H9 (cell line): Measurements from ENCODE around the gene CLDN22. TPM values are rescaled to one million over a fixed set of nuclear protein-coding genes. Genes with fewer than 3 reads are reported as not detected.
A peak's percentile ranks its signal among the peaks of the same experiment; 100 is the strongest.

ENCODE experiments used
- DNase-seq: peaks from one replicate; pipeline ENCODE4 v3.0.0-alpha.2; 2017
- H2AFZ ChIP-seq: one replicate; pipeline ENCODE4 v1.6.1; 2013; ENCODE audit warnings: mild to moderate bottlenecking, low read length, control low read depth, moderate library complexity
- H2AK5ac ChIP-seq: 2 replicates; pipeline ENCODE4 v1.6.1; 2013; ENCODE audit warnings: low read length, control low read depth, mixed read lengths; ENCODE audit not compliant: insufficient read length
- H2BK120ac ChIP-seq: one replicate; pipeline ENCODE4 v1.6.1; 2013; ENCODE audit warnings: low read depth, mild to moderate bottlenecking, low read length, control low read depth, inconsistent platforms; ENCODE audit not compliant: poor library complexity, severe bottlenecking
- H2BK12ac ChIP-seq: 2 replicates; pipeline ENCODE4 v1.6.1; 2013; ENCODE audit warnings: low read length, control low read depth, mixed read lengths, low read depth; ENCODE audit not compliant: insufficient read length
- H2BK15ac ChIP-seq: 2 replicates; pipeline ENCODE4 v1.6.1; 2013; ENCODE audit warnings: low read depth, low read length, control low read depth
- H2BK20ac ChIP-seq: one replicate; pipeline ENCODE4 v1.6.1; 2013; ENCODE audit warnings: low read depth, mild to moderate bottlenecking, low read length, control low read depth, inconsistent platforms; ENCODE audit not compliant: poor library complexity, severe bottlenecking
- H2BK5ac ChIP-seq: 2 replicates; pipeline ENCODE4 v1.6.1; 2013; ENCODE audit warnings: low read length, control low read depth, mixed read lengths; ENCODE audit not compliant: insufficient read length
- H3K14ac ChIP-seq: 2 replicates; pipeline ENCODE4 v1.6.1; 2013; ENCODE audit warnings: low read length, control low read depth; ENCODE audit not compliant: insufficient read depth
- H3K18ac ChIP-seq: 2 replicates; pipeline ENCODE4 v1.6.1; 2013; ENCODE audit warnings: low read depth, mild to moderate bottlenecking, mixed read lengths, low read length, control low read depth; ENCODE audit not compliant: insufficient read length
- H3K23ac ChIP-seq: 2 replicates; pipeline ENCODE4 v1.6.1; 2013; ENCODE audit warnings: low read length, control low read depth, mixed read lengths, low read depth; ENCODE audit not compliant: insufficient read length
- H3K23me2 ChIP-seq: 2 replicates; pipeline ENCODE4 v1.6.1; 2013; ENCODE audit warnings: low read depth, mild to moderate bottlenecking, mixed read lengths, low read length, control low read depth; ENCODE audit not compliant: insufficient read length, poor library complexity, severe bottlenecking
- H3K27ac ChIP-seq: 2 replicates; pipeline ENCODE4 v1.5.1; 2013; ENCODE audit warnings: low read length, control low read depth, mixed read lengths, low read depth; ENCODE audit not compliant: insufficient read length
- H3K27me3 ChIP-seq: 2 replicates; pipeline ENCODE4 v1.6.1; 2013; ENCODE audit warnings: low read length, control low read depth, inconsistent platforms; ENCODE audit not compliant: insufficient read depth
- H3K4ac ChIP-seq: 2 replicates; pipeline ENCODE4 v1.6.1; 2013; ENCODE audit warnings: low read depth, mild to moderate bottlenecking, control low read depth, inconsistent platforms, low read length, moderate library complexity
- H3K4me1 ChIP-seq: 2 replicates; pipeline ENCODE4 v1.6.1; 2013; ENCODE audit warnings: low read length, control low read depth, inconsistent platforms; ENCODE audit not compliant: insufficient read depth
- H3K4me2 ChIP-seq: 2 replicates; pipeline ENCODE4 v1.6.1; 2013; ENCODE audit warnings: low read length, control low read depth, mixed read lengths; ENCODE audit not compliant: insufficient read length, insufficient read depth
- H3K56ac ChIP-seq: 2 replicates; pipeline ENCODE4 v1.6.1; 2013; ENCODE audit warnings: low read depth, mild to moderate bottlenecking, mixed read lengths, low read length, control low read depth; ENCODE audit not compliant: insufficient read length
- H3K79me1 ChIP-seq: 2 replicates; pipeline ENCODE4 v1.6.1; 2013; ENCODE audit warnings: low read depth, mild to moderate bottlenecking, moderate library complexity, low read length, control low read depth, inconsistent platforms; ENCODE audit not compliant: insufficient read depth, poor library complexity, severe bottlenecking
- H3K79me2 ChIP-seq: 2 replicates; pipeline ENCODE4 v1.6.1; 2013; ENCODE audit warnings: low read length, control low read depth, inconsistent platforms; ENCODE audit not compliant: insufficient read depth
- H3K9ac ChIP-seq: 2 replicates; pipeline ENCODE4 v1.6.1; 2013; ENCODE audit warnings: low read length, control low read depth, mixed read lengths; ENCODE audit not compliant: insufficient read length; ENCODE audit errors: extremely low read depth
- H3K9me3 ChIP-seq: one replicate; pipeline ENCODE4 v1.6.1; 2013; ENCODE audit warnings: low read depth, low read length, inconsistent platforms; ENCODE audit not compliant: control insufficient read depth
- H3T11ph ChIP-seq: one replicate; pipeline ENCODE4 v1.6.1; 2013; ENCODE audit warnings: mild to moderate bottlenecking, low read length, control low read depth, inconsistent platforms
- H4K20me1 ChIP-seq: one replicate; pipeline ENCODE4 v1.6.1; 2013; ENCODE audit not compliant: control insufficient read depth, insufficient read length, insufficient read depth
- H4K5ac ChIP-seq: 2 replicates; pipeline ENCODE4 v1.6.1; 2013; ENCODE audit warnings: low read depth, mild to moderate bottlenecking, mixed read lengths, low read length, control low read depth; ENCODE audit not compliant: insufficient read length
- H4K8ac ChIP-seq: replicated peaks from 2 replicates; pipeline ENCODE4 v1.6.1; 2013; ENCODE audit warnings: low read length, control low read depth, mixed read lengths, low read depth; ENCODE audit not compliant: insufficient read length
- H4K91ac ChIP-seq: 2 replicates; pipeline ENCODE4 v1.6.1; 2013; ENCODE audit warnings: low read depth, mild to moderate bottlenecking, moderate library complexity, mixed read lengths, low read length, control low read depth; ENCODE audit not compliant: insufficient read length
- H3K27ac Mint-ChIP-seq, 3 experiments: 2 replicates in 2 of 3; 3 replicates in 1 of 3; pipeline ENCODE4 v1.8.0; 2020 to 2021; ENCODE audit warnings: mixed read lengths in 3 of 3, mild to moderate bottlenecking in 1 of 3, moderate library complexity in 1 of 3
- H3K27me3 Mint-ChIP-seq: 2 replicates; pipeline ENCODE4 v1.8.0; 2021; ENCODE audit warnings: low read depth, mild to moderate bottlenecking, moderate library complexity, mixed read lengths
- H3K36me3 Mint-ChIP-seq, 3 experiments: 2 replicates in 2 of 3; 3 replicates in 1 of 3; pipeline ENCODE4 v1.8.0; 2020 to 2021; ENCODE audit warnings: low read depth in 3 of 3, mixed read lengths in 3 of 3; ENCODE audit not compliant: insufficient read depth in 1 of 3
- H3K4me1 Mint-ChIP-seq, 2 experiments: 2 replicates each; pipeline ENCODE4 v1.8.0; 2020; ENCODE audit warnings: mixed read lengths in 2 of 2
- H3K4me3 Mint-ChIP-seq, 2 experiments: 2 replicates in 1 of 2; 3 replicates in 1 of 2; pipeline ENCODE4 v1.8.0; 2020 to 2021; ENCODE audit warnings: mild to moderate bottlenecking in 2 of 2, mixed read lengths in 2 of 2, moderate library complexity in 1 of 2
- H3K9me3 Mint-ChIP-seq, 2 experiments: 2 replicates in 1 of 2; 3 replicates in 1 of 2; pipeline ENCODE4 v1.8.0; 2020; ENCODE audit warnings: mild to moderate bottlenecking in 2 of 2, mixed read lengths in 2 of 2, moderate library complexity in 1 of 2
- CTCF ChIP-seq: fragments of 200-600 bp; sonication (generic); conservative IDR thresholded peaks from 3 replicates; pipeline ENCODE4 v1.8.0; 2021; ENCODE audit warnings: antibody characterized with exemption, mild to moderate bottlenecking
- WGBS: extraction: QIAGEN DNeasy Blood & Tissue Kit; methylation state at CpG from one replicate; pipeline ENCODE4 v1.1.7; 2013; ENCODE audit warnings: missing lambda C conversion rate, low lambda C conversion rate, mixed read lengths; ENCODE audit not compliant: insufficient read length; ENCODE audit errors: extremely low coverage; 5-methylcytosine and 5-hydroxymethylcytosine counted together
- total RNA-seq: library from RNA; stranded (reverse); gene quantifications from 2 replicates; pipeline ENCODE4 v1.2.1, GENCODE V29; 2021

Gene CLDN22
- total RNA-seq, 1 experiment from 2014 or later: not detected

GRCh38 chr4:183300070-183300469, 20.0 kb downstream of the CLDN22 start:
- H3K36me3 Mint-ChIP-seq: peaks cover 28 to 58% (median 50%) of the 10 kb centered on the region in 3 experiments
- no peak overlapping the region for H3T11ph ChIP-seq
- H2AK5ac ChIP-seq: no peak overlapping the region
- H3K4me2 ChIP-seq: no peak overlapping the region
- H2BK15ac ChIP-seq: no peak overlapping the region
- no peak overlapping the region for H3K9ac ChIP-seq
- no peak overlapping the region for H3K56ac ChIP-seq
- no peak for TF ChIP-seq CTCF
- no CpG with 5 or more reads among the region's 6 CpGs for WGBS
- no peak overlapping the region for H4K5ac ChIP-seq
- no peak overlapping the region for H3K4me3 Mint-ChIP-seq
- H4K91ac ChIP-seq: no peak overlapping the region
- no peak overlapping the region for H2BK5ac ChIP-seq
- no peak for DNase-seq
- no peaks in the 10 kb centered on the region for H3K9me3 ChIP-seq
- no peaks in the 10 kb centered on the region for H3K27me3 Mint-ChIP-seq
- H3K27me3 ChIP-seq: no peaks in the 10 kb centered on the region
- no peaks in the 10 kb centered on the region for H3K9me3 Mint-ChIP-seq
- no peak overlapping the region for H2BK12ac ChIP-seq
- H3K23ac ChIP-seq: no peak overlapping the region
- no peak overlapping the region for H4K8ac ChIP-seq
- no peak overlapping the region for H3K4ac ChIP-seq
- no peak overlapping the region for H3K18ac ChIP-seq
- H2AFZ ChIP-seq: no peak overlapping the region
- H3K79me2 ChIP-seq: no peaks in the 10 kb centered on the region
- H4K20me1 ChIP-seq: no peaks in the 10 kb centered on the region
- H3K14ac ChIP-seq: no peak overlapping the region
- no peaks in the 10 kb centered on the region for H3K4me1 Mint-ChIP-seq
- H3K23me2 ChIP-seq: no peaks in the 10 kb centered on the region
- no peaks in the 10 kb centered on the region for H3K79me1 ChIP-seq
- H3K27ac ChIP-seq: no peak overlapping the region
- no peaks in the 10 kb centered on the region for H3K4me1 ChIP-seq
- peak overlapping the region in 1 of 3 experiments; percentile 56; a peak in 1 of 7 replicates for H3K27ac Mint-ChIP-seq
- no peak overlapping the region for H2BK120ac ChIP-seq
- no peak overlapping the region for H2BK20ac ChIP-seq
